SK-MEL-5 (cell line): ENCODE measurements around the gene TNNC2. TPM values are rescaled to one million over a fixed set of nuclear protein-coding genes. Genes with fewer than 3 reads are reported as not detected.

Experiments used
- small RNA-seq, 2 experiments: library from RNA; depleted of rRNA; stranded (forward); fragments of <200 nt; gene quantifications; one replicate each; pipeline ENCODE3, GENCODE V24; 2014
- total RNA-seq: library from RNA; depleted of rRNA; stranded (reverse); fragments of >200 nt; shearing (Covaris generic); gene quantifications from 2 replicates; pipeline ENCODE4 v1.2.3, GENCODE V29; 2014; rRNA removed

TNNC2 gene
- total RNA-seq, 1 experiment from 2014 or later, result 0.37 TPM

Small RNAs within 50 kb of the gene (small RNA-seq; reads per million reads assigned to genes)
- 0 to 0.05 reads per million in 2 experiments for gene RNU6ATAC38P

Other genes with a start within 250 kb of the TNNC2 start
- gene WFDC8, start 248.0 kb downstream of the TNNC2 start, total RNA-seq, result not detected in 2 replicates
- gene WFDC10A, start 197.6 kb downstream of the TNNC2 start, total RNA-seq, result not detected in 2 replicates
- gene WFDC9, start 196.0 kb downstream of the TNNC2 start, total RNA-seq, result not detected in 2 replicates
- not detected in 2 replicates for gene WFDC11, start 157.1 kb downstream of the TNNC2 start, total RNA-seq
- not detected in 2 replicates for gene WFDC13, start 125.3 kb downstream of the TNNC2 start, total RNA-seq
- not detected in 2 replicates for gene WFDC10B, start 122.3 kb downstream of the TNNC2 start, total RNA-seq
- not detected in 2 replicates for gene SPINT4, start 105.0 kb downstream of the TNNC2 start, total RNA-seq
- 0.58 TPM in 1 of 2 replicates, not detected in the other for gene WFDC3, start 35.4 kb downstream of the TNNC2 start, total RNA-seq
- gene DNTTIP1, start 35.4 kb downstream of the TNNC2 start, total RNA-seq, result 26.4 and 31.6 TPM in 2 replicates
- 75.4 and 76.9 TPM in 2 replicates for gene UBE2C, start 14.7 kb downstream of the TNNC2 start, total RNA-seq
- gene SNX21, start 6.5 kb upstream of the TNNC2 start, total RNA-seq, result 14.8 and 25.5 TPM in 2 replicates
- gene ACOT8, start 30.1 kb upstream of the TNNC2 start, total RNA-seq, result 49.4 and 60.4 TPM in 2 replicates
- gene ZSWIM3, start 30.3 kb upstream of the TNNC2 start, total RNA-seq, result 3.0 and 3.4 TPM in 2 replicates
- gene ZSWIM1, start 53.9 kb upstream of the TNNC2 start, total RNA-seq, result 11.5 and 13.7 TPM in 2 replicates
- 1.3 and 2.2 TPM in 2 replicates for gene SPATA25, start 60.3 kb upstream of the TNNC2 start, total RNA-seq
- 7.1 and 8.9 TPM in 2 replicates for gene NEURL2, start 63.9 kb upstream of the TNNC2 start, total RNA-seq
- gene CTSA, start 64.0 kb upstream of the TNNC2 start, total RNA-seq, result 447 and 457 TPM in 2 replicates
- gene PLTP, start 84.8 kb upstream of the TNNC2 start, total RNA-seq, result 18.5 and 19.9 TPM in 2 replicates
- gene PCIF1, start 107.4 kb upstream of the TNNC2 start, total RNA-seq, result 9.2 and 10.9 TPM in 2 replicates
- 8.4 and 10.1 TPM in 2 replicates for gene ZNF335, start 144.9 kb upstream of the TNNC2 start, total RNA-seq
- gene MMP9, start 181.6 kb upstream of the TNNC2 start, total RNA-seq, result not detected in 2 replicates
- gene SLC12A5, start 201.9 kb upstream of the TNNC2 start, total RNA-seq, result 0.74 and 1.5 TPM in 2 replicates